Endothelial cell of umbilical vein (primary cell): ENCODE data around the gene FERMT2. TPM values are rescaled to one million over a fixed set of nuclear protein-coding genes. Genes with fewer than 3 reads are reported as not detected.

Source experiments
- BruUV-seq: library from RNA; stranded (reverse); fragments of 400-500 nt; replicated peaks from 2 replicates; lab custom pipeline; 2021; lab: Mats Ljungman, UMichigan
- CTCF ChIA-PET: fragments of 300-600, 350-600 bp; sonication (Branson Sonifier 250); formaldehyde crosslinking; loops from one replicate; lab custom pipeline; 2021; ENCODE audit warnings: antibody characterized with exemption, inconsistent platforms; lab: Charles Lee
- POLR2A ChIA-PET: fragments of 300-600, 350-600 bp; sonication (Branson Sonifier 250); formaldehyde crosslinking; loops from one replicate; lab custom pipeline; 2021; ENCODE audit warnings: antibody characterized with exemption, inconsistent platforms; lab: Charles Lee
- DNase-seq: peaks from one replicate; pipeline ENCODE4 v3.0.0-alpha.2; 2011; ENCODE audit warnings: low read depth, low spot score
- FAIRE-seq: peaks from 2 replicates; lab custom pipeline; 2011; peaks lifted over from hg19 to GRCh38; lab: Jason Lieb, UNC
- H2AFZ ChIP-seq: 2 replicates; pipeline ENCODE4 v1.6.0; 2012; ENCODE audit warnings: low read depth, low read length, control low read depth, inconsistent platforms
- H3K27ac ChIP-seq: 2 replicates; pipeline ENCODE4 v1.5.1; 2011; ENCODE audit warnings: low read depth, mild to moderate bottlenecking, control low read depth, low read length, moderate library complexity; ENCODE audit not compliant: insufficient read depth
- H3K27me3 ChIP-seq, 2 experiments: 2 replicates each; pipeline versions ENCODE4 v1.6.0 to v1.6.1; 2011; ENCODE audit warnings: low read length in 2 of 2, mixed read lengths in 1 of 2; ENCODE audit not compliant: control insufficient read depth in 2 of 2, insufficient read depth in 2 of 2
- H3K36me3 ChIP-seq, 2 experiments: 2 replicates in 1 of 2; 3 replicates in 1 of 2; pipeline ENCODE4 v1.5.1; 2011; ENCODE audit warnings: low read length in 2 of 2, mild to moderate bottlenecking in 1 of 2, moderate library complexity in 1 of 2; ENCODE audit not compliant: control insufficient read depth in 2 of 2, insufficient read depth in 2 of 2; ENCODE audit errors: extremely low read depth in 1 of 2
- H3K4me1 ChIP-seq: 3 replicates; pipeline ENCODE4 v1.5.1; 2011; ENCODE audit warnings: mild to moderate bottlenecking, low read length; ENCODE audit not compliant: control insufficient read depth, insufficient read depth; ENCODE audit errors: extremely low read depth
- H3K4me2 ChIP-seq: 2 replicates; pipeline ENCODE4 v1.6.1; 2011; ENCODE audit warnings: low read length, control low read depth, mixed read lengths; ENCODE audit not compliant: insufficient read depth
- H3K4me3 ChIP-seq, 3 experiments: fragments of 200-600 bp in 1 of 3; sonication (generic), shearing (Covaris generic) in 1 of 3; replicated peaks in 1 of 3; 2 replicates each; pipeline ENCODE4 v1.5.1; 2011 to 2016; ENCODE audit warnings: control low read depth in 3 of 3, low read length in 3 of 3, mild to moderate bottlenecking in 2 of 3, inconsistent platforms in 1 of 3, low read depth in 1 of 3, moderate library complexity in 1 of 3; ENCODE audit not compliant: insufficient read depth in 1 of 3
- H3K79me2 ChIP-seq: 2 replicates; pipeline ENCODE4 v1.6.0; 2012; ENCODE audit warnings: low read length, inconsistent platforms; ENCODE audit not compliant: control insufficient read depth, insufficient read depth
- H3K9ac ChIP-seq: replicated peaks from 2 replicates; pipeline ENCODE3; 2011; ENCODE audit warnings: low read length, control low read depth; ENCODE audit not compliant: insufficient read depth; ENCODE audit errors: extremely low read depth
- H3K9me1 ChIP-seq: replicated peaks from 3 replicates; pipeline ENCODE4 v1.6.0; 2011; ENCODE audit warnings: mild to moderate bottlenecking, low read length; ENCODE audit not compliant: control insufficient read depth, insufficient read depth; ENCODE audit errors: extremely low read depth
- H3K9me3 ChIP-seq: replicated peaks from 2 replicates; pipeline ENCODE4 v1.5.1; 2012; ENCODE audit warnings: low read length, inconsistent platforms; ENCODE audit not compliant: control insufficient read depth, insufficient read depth
- H4K20me1 ChIP-seq: replicated peaks from 2 replicates; pipeline ENCODE3; 2011; ENCODE audit warnings: mild to moderate bottlenecking, low read length; ENCODE audit not compliant: control insufficient read depth, insufficient read depth; ENCODE audit errors: extremely low read depth
- EZH2 ChIP-seq: IDR thresholded peaks from 2 replicates; pipeline ENCODE4 v1.6.1; 2012; ENCODE audit warnings: borderline replicate concordance, low read depth, mild to moderate bottlenecking, moderate library complexity, low read length, inconsistent platforms; ENCODE audit not compliant: severe bottlenecking
- GATA2 ChIP-seq: IDR thresholded peaks from 2 replicates; pipeline ENCODE4 v1.7.0; 2011; ENCODE audit warnings: low read depth, mild to moderate bottlenecking, moderate library complexity, mixed read lengths, low read length; ENCODE audit not compliant: insufficient read length, insufficient read depth
- MYC ChIP-seq: IDR thresholded peaks from one replicate; pipeline ENCODE4 v1.6.1; 2011; ENCODE audit warnings: mild to moderate bottlenecking, low read depth, low read length
- POLR2A ChIP-seq: IDR thresholded peaks from 2 replicates; pipeline ENCODE4 v1.6.1; 2012; ENCODE audit warnings: low read depth, mild to moderate bottlenecking, control low read depth, low read length
- POLR2AphosphoS5 ChIP-seq: IDR thresholded peaks from 2 replicates; pipeline ENCODE4 v1.6.1; 2012; ENCODE audit warnings: low read depth, mild to moderate bottlenecking, control low read depth, low read length, moderate library complexity; ENCODE audit not compliant: insufficient read depth
- dilution Hi-C: fragments of 300-500 bp; cut with MboI; formaldehyde crosslinking; loops from one replicate; pipeline ENCODE4 v1.15.0; 2019; ENCODE audit warnings: low sequenced_read_pairs; ENCODE audit not compliant: extremely low pct_ligation_motif_present
- intact Hi-C: fragments of 100-400 bp; cut with micrococcal nuclease; formaldehyde crosslinking; loops from one replicate; pipeline ENCODE4 v1.10.0; 2022
- polyA plus RNA-seq, 4 experiments: library from polyadenylated mRNA; depleted of rRNA in 3 of 4; stranded (reverse) in 3 of 4; unstranded in 1 of 4; fragments of >200 nt; gene quantifications; 2 replicates each; pipeline versions ENCODE4 v1.2.1 to v1.2.3, GENCODE V29; 2011 to 2012; ENCODE audit warnings: missing spikeins in 1 of 4
- total RNA-seq: library from RNA; stranded (reverse); gene quantifications from 2 replicates; pipeline ENCODE4 v1.2.3, GENCODE V29; 2021
- TF ChIP-seq, protein P1 (sequence below), 2 donors: IDR thresholded peaks; 1 replicate in 1 of 2; 2 replicates in 1 of 2; pipeline ENCODE4 v1.5.1; 2011; ENCODE audit warnings: low read length in 2 of 2, mild to moderate bottlenecking in 2 of 2, moderate library complexity in 2 of 2, control low read depth in 1 of 2, inconsistent platforms in 1 of 2, low read depth in 1 of 2; ENCODE audit not compliant: insufficient read depth in 1 of 2; ENCODE audit errors: extremely low read depth in 1 of 2
- TF ChIP-seq, protein P2 (sequence below): IDR thresholded peaks from 2 replicates; pipeline ENCODE4 v1.6.1; 2011; ENCODE audit not compliant: insufficient read depth, insufficient read length

The FERMT2 gene
- total and polyA plus RNA-seq, 2 donors (not counting 3 experiments of a cell fraction or from before 2014, with no cell fraction given), result 58.7 to 108 TPM

DNA sequence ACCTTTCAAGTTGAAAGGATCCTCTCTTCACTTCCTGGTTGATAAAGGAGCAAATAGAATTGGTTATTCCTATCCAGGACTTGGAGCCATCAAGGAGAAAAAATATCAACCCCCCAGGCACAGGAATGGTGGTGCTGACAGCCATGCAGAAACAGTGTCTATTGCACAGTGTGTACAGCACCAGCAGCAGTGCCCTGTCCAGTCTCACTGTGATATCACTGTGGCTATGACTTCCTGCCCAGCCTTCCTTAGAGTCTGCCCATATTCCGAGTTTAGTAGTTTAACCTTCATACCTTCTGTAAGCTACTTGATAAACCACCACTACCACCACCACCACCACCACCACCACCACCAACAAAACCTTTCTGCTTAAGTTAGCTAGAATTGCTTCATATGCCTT is 45.1 kb upstream of the FERMT2 start:
- CTCF ChIA-PET, result interaction anchor here (1.7 kb wide), 1 partner anchor 60 kb away, joined by 5 read pairs; no protein-coding TSS in a partner anchor

More for the DNA sequence above, 45.1 kb upstream of the FERMT2 start:
- Histone ChIP-seq H3K4me2 (no peak overlapping the region), H3K4me1 (no peaks in the 10 kb centered on the region), H3K27me3 (peaks cover 0 to 3% of the 10 kb centered on the region in 2 experiments), H3K9me3 (no peaks in the 10 kb centered on the region), H3K9me1 (no peaks in the 10 kb centered on the region), H2AFZ (no peak overlapping the region), H3K79me2 (no peaks in the 10 kb centered on the region), H3K4me3 (no peak overlapping the region), H3K27ac (no peak overlapping the region), H3K9ac (no peak overlapping the region), H4K20me1 (no peaks in the 10 kb centered on the region), H3K36me3 (no peaks in the 10 kb centered on the region)
- dilution Hi-C loops, result no loop called here
- intact Hi-C loops, result no loop called here
- DNase-seq (no peak), FAIRE-seq (no peak)
- POLR2A ChIA-PET, result no interaction called here
- no peak for TF ChIP-seq POLR2AphosphoS5
- TF ChIP-seq, protein P1, sequence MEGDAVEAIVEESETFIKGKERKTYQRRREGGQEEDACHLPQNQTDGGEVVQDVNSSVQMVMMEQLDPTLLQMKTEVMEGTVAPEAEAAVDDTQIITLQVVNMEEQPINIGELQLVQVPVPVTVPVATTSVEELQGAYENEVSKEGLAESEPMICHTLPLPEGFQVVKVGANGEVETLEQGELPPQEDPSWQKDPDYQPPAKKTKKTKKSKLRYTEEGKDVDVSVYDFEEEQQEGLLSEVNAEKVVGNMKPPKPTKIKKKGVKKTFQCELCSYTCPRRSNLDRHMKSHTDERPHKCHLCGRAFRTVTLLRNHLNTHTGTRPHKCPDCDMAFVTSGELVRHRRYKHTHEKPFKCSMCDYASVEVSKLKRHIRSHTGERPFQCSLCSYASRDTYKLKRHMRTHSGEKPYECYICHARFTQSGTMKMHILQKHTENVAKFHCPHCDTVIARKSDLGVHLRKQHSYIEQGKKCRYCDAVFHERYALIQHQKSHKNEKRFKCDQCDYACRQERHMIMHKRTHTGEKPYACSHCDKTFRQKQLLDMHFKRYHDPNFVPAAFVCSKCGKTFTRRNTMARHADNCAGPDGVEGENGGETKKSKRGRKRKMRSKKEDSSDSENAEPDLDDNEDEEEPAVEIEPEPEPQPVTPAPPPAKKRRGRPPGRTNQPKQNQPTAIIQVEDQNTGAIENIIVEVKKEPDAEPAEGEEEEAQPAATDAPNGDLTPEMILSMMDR (IDR thresholded peaks at IDR 0.05; ENCODE audit: extremely low read depth in 1 of 2, insufficient read depth in 1 of 2, low read depth in 1 of 2, low read length in 2 of 2), result no peak
- no peak for TF ChIP-seq EZH2
- TF ChIP-seq, protein P2, sequence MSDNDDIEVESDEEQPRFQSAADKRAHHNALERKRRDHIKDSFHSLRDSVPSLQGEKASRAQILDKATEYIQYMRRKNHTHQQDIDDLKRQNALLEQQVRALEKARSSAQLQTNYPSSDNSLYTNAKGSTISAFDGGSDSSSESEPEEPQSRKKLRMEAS, result no peak
- no peak for TF ChIP-seq POLR2A
- TF ChIP-seq GATA2, result no peak
- TF ChIP-seq MYC, result no peak
- BruUV-seq, result no TSS peak
